Measurements from ENCODE around the gene CYB561A3.

The CYB561A3 gene

DNA sequence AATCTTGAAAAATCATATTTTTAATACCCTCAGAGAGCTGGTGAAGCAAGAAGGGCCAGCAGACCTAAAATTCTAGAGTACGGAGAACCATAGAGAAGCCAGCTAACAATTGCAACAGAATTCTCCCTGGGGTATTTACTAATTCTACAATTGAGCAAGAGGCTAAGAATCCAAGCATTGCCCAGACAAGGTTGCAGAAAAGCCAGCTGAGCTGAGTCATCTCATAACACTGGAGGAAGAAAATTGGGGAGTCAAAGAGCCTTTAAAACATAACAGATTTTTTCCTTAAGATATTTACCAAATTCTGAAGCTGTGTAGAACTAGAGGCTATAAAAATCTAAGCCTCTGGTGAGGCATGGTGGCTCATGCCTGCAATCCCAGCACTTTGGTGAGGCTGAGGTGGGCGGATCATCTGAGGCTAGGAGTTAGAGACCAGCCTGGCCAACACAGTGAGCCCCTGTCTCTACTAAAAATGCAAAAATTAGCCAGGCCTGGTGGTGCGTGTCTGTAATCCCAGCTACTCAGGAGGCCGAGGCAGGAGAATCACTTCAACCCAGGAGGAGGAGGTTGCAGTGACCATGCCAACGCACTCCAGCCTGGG is 17.1 kb upstream of the CYB561A3 start:
- H3K4me3 ChIP-seq (ENCODE audit: low read depth, low read length): no peak overlapping the region
- TF ChIP-seq, protein P1, sequence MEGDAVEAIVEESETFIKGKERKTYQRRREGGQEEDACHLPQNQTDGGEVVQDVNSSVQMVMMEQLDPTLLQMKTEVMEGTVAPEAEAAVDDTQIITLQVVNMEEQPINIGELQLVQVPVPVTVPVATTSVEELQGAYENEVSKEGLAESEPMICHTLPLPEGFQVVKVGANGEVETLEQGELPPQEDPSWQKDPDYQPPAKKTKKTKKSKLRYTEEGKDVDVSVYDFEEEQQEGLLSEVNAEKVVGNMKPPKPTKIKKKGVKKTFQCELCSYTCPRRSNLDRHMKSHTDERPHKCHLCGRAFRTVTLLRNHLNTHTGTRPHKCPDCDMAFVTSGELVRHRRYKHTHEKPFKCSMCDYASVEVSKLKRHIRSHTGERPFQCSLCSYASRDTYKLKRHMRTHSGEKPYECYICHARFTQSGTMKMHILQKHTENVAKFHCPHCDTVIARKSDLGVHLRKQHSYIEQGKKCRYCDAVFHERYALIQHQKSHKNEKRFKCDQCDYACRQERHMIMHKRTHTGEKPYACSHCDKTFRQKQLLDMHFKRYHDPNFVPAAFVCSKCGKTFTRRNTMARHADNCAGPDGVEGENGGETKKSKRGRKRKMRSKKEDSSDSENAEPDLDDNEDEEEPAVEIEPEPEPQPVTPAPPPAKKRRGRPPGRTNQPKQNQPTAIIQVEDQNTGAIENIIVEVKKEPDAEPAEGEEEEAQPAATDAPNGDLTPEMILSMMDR (IDR thresholded peaks at IDR 0.05; ENCODE audit: borderline replicate concordance, insufficient read depth, low read depth, low read length): no peak

DNA sequence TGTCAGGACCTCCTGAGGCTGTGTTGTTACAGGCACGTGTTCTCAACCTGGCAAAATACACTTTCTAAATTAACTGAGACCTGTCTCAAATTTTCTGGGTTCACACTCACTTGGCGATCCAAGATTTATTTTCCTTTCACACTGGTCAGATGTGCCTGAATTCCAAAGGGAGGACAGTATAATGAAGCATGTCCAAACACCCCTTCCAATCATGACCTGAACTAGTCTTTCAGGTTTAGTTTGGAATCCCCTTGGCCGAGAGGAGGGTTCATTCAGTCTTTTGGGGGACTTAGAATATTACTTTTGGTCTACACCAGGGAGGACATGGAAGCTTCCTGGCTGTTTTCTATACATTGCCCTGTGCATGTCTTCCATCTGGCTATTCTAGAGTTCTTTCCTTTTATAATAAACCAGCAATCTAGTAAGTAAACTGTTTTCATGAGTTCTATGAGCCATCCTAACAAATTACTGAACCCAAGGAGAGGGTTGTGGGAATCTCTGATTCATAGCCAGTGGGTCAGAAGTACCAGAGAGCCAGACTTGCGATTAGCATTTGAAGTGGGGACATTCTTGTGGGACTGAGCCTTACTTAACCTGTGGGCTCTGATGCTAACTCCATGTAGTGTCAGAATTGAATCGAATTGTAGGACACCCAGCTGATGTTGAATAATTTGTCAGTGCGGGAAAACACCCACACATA is 15.9 kb upstream of the CYB561A3 start:
- TF ChIP-seq, protein P1 (IDR thresholded peaks at IDR 0.05; ENCODE audit: borderline replicate concordance, insufficient read depth, low read depth, low read length): no peak

DNA sequence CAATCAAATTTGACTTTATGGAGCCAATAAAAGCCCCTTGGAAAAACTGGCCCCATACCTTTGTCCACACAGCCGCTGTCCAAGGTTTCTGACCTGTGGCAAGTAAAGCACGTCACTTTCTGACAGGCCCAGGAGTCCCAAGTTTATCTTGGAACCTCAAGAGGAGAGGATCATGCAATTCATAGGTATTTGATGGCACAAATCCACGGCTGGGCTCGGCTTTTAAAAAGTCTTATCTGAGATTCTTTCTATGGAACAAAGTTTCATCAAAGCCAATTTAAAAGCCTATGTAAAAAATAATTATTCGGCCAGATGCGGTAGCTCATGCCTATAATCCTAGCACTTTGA is 14.1 kb upstream of the CYB561A3 start:
- H3K4me3 ChIP-seq (ENCODE audit: low read depth, low read length): no peak overlapping the region
- TF ChIP-seq, protein P1 (IDR thresholded peaks at IDR 0.05; ENCODE audit: borderline replicate concordance, insufficient read depth, low read depth, low read length): no peak

More for the DNA sequence above, 15.9 kb upstream of the CYB561A3 start:
- no peak overlapping the region for H3K4me3 ChIP-seq (ENCODE audit: low read depth, low read length)

DNA sequence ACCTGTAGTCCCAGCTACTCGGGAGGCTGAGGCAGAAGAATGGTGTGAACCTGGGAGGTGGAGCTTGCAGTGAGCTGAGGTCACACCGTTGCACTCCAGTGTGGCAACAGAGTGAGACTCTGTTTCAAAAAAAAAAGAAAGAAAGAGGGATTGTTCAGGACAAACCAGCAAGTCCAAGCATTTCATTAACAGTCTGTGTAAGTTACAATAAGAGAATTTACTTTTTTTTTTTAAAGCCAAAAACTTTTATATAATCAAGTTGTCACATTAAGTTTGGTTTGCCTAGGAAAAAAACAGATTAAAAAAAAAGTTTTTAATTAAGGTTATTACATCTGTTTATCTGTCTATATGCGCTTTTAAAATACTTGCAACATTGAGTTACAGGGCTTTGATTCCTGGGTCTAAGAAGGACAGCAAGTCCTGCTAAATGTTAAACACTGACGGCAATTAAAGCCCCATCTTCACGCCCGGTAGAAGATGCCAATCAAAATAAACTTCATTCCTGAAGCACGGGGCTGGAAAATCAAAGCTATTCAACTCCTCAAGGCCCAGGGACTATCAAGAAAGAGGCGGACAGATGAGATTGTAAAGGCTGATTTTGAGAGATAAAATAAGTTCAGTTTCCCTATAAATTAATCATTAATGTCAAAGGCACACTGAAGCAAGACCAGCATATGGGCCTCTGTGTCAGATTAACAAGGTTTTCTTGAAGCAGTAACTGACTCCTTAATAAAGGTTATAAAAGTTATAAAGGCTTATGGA is 11.2 kb upstream of the CYB561A3 start:
- TF ChIP-seq, protein P1 (IDR thresholded peaks at IDR 0.05; ENCODE audit: borderline replicate concordance, insufficient read depth, low read depth, low read length): no peak
- H3K4me3 ChIP-seq (ENCODE audit: low read depth, low read length): no peak overlapping the region

DNA sequence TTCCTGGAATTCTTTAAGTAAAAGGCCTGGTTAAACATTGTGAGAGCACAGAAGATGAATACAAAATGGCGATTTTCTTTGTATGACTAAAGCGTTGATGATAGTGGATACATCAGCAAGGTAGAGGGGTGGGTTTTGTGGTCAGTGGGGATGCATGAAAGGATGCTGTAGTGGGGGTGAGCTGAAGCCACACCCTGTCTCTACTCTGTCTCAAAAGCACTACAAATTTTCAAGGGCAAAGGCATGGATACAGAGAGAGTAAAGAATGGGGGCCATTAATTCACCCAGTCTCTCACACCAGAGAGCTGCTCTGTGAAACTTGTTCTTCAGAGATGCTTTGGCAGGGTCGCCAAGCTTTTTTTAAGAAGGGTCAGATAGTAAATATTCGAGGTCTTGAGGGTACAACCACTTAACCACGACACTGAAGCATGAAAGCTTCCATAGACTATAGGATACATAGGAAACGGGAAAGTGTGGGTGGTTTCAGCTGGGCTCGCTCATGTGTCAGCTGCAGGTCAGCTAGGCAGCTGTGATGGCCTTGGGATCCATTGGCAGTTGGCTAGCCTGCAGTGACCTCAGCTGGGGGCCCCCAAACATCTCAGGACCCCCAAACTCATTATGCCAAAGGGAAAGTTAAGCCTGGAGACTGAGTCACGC is 8.8 kb upstream of the CYB561A3 start:
- H3K4me3 ChIP-seq (ENCODE audit: low read depth, low read length): no peak overlapping the region
- TF ChIP-seq, protein P1 (IDR thresholded peaks at IDR 0.05; ENCODE audit: borderline replicate concordance, insufficient read depth, low read depth, low read length): no peak

DNA sequence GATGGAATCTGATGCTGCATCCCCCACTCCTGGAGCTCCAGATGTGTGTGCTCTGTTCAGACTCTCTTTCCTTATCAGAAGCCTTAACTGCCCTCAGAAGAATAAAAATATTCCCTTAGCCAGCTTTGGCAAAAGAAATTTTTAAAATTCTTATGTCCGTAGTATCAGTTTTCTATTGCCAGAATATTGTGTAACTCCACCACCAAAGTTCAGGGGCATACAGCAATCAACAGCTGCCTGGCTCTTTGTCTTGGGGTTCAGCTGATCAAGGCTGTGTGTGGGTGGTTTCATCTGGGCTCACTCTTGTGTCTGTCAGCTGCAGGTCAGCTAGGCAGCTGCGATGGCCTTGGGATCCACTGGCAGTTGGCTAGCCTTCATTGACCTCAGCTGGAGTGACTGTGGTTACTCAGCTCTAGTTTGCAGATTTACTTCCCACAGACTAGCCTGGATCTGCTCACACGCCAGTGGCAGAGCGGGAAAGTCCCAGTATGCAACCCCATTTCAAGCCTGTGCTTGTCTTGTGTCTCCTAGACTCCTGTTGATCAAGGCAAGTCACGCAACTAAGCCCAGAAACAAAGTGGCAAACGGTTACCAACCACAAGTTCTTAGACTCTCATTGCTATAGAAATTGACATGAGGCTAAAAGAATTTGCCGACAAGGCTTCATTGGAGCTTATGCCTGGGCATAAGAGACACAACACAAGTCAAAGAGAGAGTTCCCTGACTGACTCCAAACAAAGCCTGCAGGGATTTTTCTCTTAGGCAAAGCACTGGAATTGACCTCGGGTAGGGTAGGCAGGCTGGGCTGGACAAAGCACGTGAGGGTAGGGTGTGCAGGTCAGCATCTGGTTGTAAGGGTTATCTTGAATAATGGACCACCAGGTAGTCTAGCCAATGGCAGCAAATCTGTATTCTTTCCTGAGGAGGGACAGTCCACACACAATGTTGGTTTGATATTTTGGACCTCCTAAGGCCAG is 8.0 kb upstream of the CYB561A3 start:
- H3K4me3 ChIP-seq (ENCODE audit: low read depth, low read length): no peak overlapping the region
- TF ChIP-seq, protein P1 (IDR thresholded peaks at IDR 0.05; ENCODE audit: borderline replicate concordance, insufficient read depth, low read depth, low read length): no peak
